Activated CD4-positive, alpha-beta T cell treated with anti-CD3 and anti-CD28 coated beads for 36 hours (primary cell): Measurements from ENCODE around the gene ACTR2. TPM values are rescaled to one million over a fixed set of nuclear protein-coding genes. Genes with fewer than 3 reads are reported as not detected.

ENCODE experiments used
- ATAC-seq: fragments of 200-7000 bp; cut with Tn5 transposase; one replicate; pipeline ENCODE4 v1.10.0; 2021; ENCODE audit warnings: mild to moderate bottlenecking, moderate library complexity
- CTCF ChIA-PET: fragments of 350-600 bp; sonication (Branson Sonifier 250); formaldehyde crosslinking; loops from one replicate; lab custom pipeline; 2021; ENCODE audit warnings: antibody characterized with exemption; lab: Charles Lee
- POLR2A ChIA-PET: fragments of 350-600 bp; sonication (Branson Sonifier 250); formaldehyde crosslinking; loops from one replicate; lab custom pipeline; 2021; ENCODE audit warnings: antibody characterized with exemption, inconsistent platforms; lab: Charles Lee
- DNase-seq: peaks from one replicate; pipeline ENCODE4 v3.0.0-alpha.2; 2020
- H3K27ac Mint-ChIP-seq: one replicate; pipeline ENCODE4 v1.8.0; 2021; ENCODE audit warnings: mixed read lengths
- H3K27me3 Mint-ChIP-seq: one replicate; pipeline ENCODE4 v1.8.0; 2021; ENCODE audit warnings: mixed read lengths
- H3K36me3 Mint-ChIP-seq: one replicate; pipeline ENCODE4 v1.8.0; 2021; ENCODE audit warnings: low read depth, mixed read lengths
- H3K4me1 Mint-ChIP-seq: one replicate; pipeline ENCODE4 v1.8.0; 2021; ENCODE audit warnings: mixed read lengths
- H3K4me3 Mint-ChIP-seq: one replicate; pipeline ENCODE4 v1.8.0; 2021; ENCODE audit warnings: mild to moderate bottlenecking, moderate library complexity, mixed read lengths
- H3K9me3 Mint-ChIP-seq: one replicate; pipeline ENCODE4 v1.8.0; 2021; ENCODE audit warnings: low read depth, mixed read lengths
- intact Hi-C, 2 experiments: fragments of 100-400 bp; cut with DNase I in 1 of 2; cut with micrococcal nuclease in 1 of 2; formaldehyde crosslinking; loops; one replicate each; pipeline versions ENCODE4 v1.14.2 to v1.15.1; 2022 to 2024; cut with DNase I, micrococcal nuclease
- total RNA-seq, 2 experiments: library from RNA; stranded (reverse); gene quantifications; one replicate each; pipeline ENCODE4 v1.2.3, GENCODE V29; 2021

The ACTR2 gene
- total RNA-seq, 2 experiments from 2014 or later: 326 to 388 TPM

GRCh38 chr2:65263986-65264385 is 36.4 kb downstream of the ACTR2 start:
- intact Hi-C loops: loop anchor here in 1 of 2 experiments (2.0 kb wide), 1 partner anchor 309 kb away; no protein-coding TSS in a partner anchor

GRCh38 chr2:65264821-65265670 is 37.4 kb downstream of the ACTR2 start:
- ChIA-PET CTCF (interaction anchor here (0.7 to 2.4 kb wide), 6 partner anchors 11 to 309 kb away, joined by 3 to 12 read pairs (median 5); no protein-coding TSS in a partner anchor), POLR2A (interaction anchor here (1.0 kb wide), 1 partner anchor 165 kb away, joined by 3 read pairs; no protein-coding TSS in a partner anchor)
- Mint-ChIP-seq H3K9me3 (no peaks in the 10 kb centered on the region), H3K36me3 (peaks cover 51% of the 10 kb centered on the region), H3K27me3 (no peaks in the 10 kb centered on the region), H3K4me3 (no peak overlapping the region), H3K4me1 (peaks cover 11% of the 10 kb centered on the region), H3K27ac (no peak overlapping the region)
- peak; percentile 36 for ATAC-seq
- intact Hi-C loops: loop anchor here (1.0 to 2.0 kb wide), 3 partner anchors 288 to 308 kb away; no protein-coding TSS in a partner anchor
- no peak for DNase-seq

More at GRCh38 chr2:65263986-65264385, 36.4 kb downstream of the ACTR2 start:
- POLR2A ChIA-PET: no interaction called here
- ATAC-seq (no peak), DNase-seq (no peak)
- Mint-ChIP-seq H3K9me3 (no peaks in the 10 kb centered on the region), H3K4me1 (peaks cover 11% of the 10 kb centered on the region), H3K27me3 (no peaks in the 10 kb centered on the region), H3K36me3 (peaks cover 49% of the 10 kb centered on the region), H3K4me3 (no peak overlapping the region), H3K27ac (no peak overlapping the region)
- CTCF ChIA-PET: interaction anchor here (0.7 to 1.6 kb wide), 9 partner anchors 19 to 326 kb away, joined by 3 to 5 read pairs (median 3); no protein-coding TSS in a partner anchor

GRCh38 chr2:65265671-65266045 is 38.0 kb downstream of the ACTR2 start:
- Mint-ChIP-seq H3K27ac (no peak overlapping the region), H3K4me1 (peaks cover 11% of the 10 kb centered on the region), H3K27me3 (no peaks in the 10 kb centered on the region), H3K9me3 (no peaks in the 10 kb centered on the region), H3K36me3 (peaks cover 51% of the 10 kb centered on the region), H3K4me3 (no peak overlapping the region)
- ChIA-PET POLR2A (interaction anchor here (1.0 kb wide), 1 partner anchor 164 kb away, joined by 3 read pairs; no protein-coding TSS in a partner anchor), CTCF (interaction anchor here (1.2 to 2.4 kb wide), 4 partner anchors 10 to 308 kb away, joined by 3 to 12 read pairs (median 8); no protein-coding TSS in a partner anchor)
- ATAC-seq (no peak), DNase-seq (no peak)
- intact Hi-C loops: loop anchor here (1.0 to 2.0 kb wide), 3 partner anchors 288 to 308 kb away; no protein-coding TSS in a partner anchor

GRCh38 chr2:65267008-65267407 is 39.4 kb downstream of the ACTR2 start:
- DNase-seq: no peak
- Mint-ChIP-seq H3K36me3 (peaks cover 49% of the 10 kb centered on the region), H3K4me3 (no peak overlapping the region), H3K27me3 (no peaks in the 10 kb centered on the region), H3K4me1 (peaks cover 5% of the 10 kb centered on the region), H3K27ac (no peak overlapping the region), H3K9me3 (no peaks in the 10 kb centered on the region)
- ATAC-seq: no peak
- POLR2A ChIA-PET: no interaction called here
- intact Hi-C loops: no loop called here
- CTCF ChIA-PET: interaction anchor here (0.8 to 2.4 kb wide), 3 partner anchors 9 to 16 kb away, joined by 3 to 12 read pairs (median 5); no protein-coding TSS in a partner anchor

- Mint-ChIP-seq H3K27me3 (no peaks in the 10 kb centered on the region), H3K4me1 (peaks cover 5% of the 10 kb centered on the region), H3K4me3 (no peak overlapping the region), H3K27ac (no peak overlapping the region), H3K9me3 (no peaks in the 10 kb centered on the region), H3K36me3 (peaks cover 49% of the 10 kb centered on the region)
- DNase-seq (no peak), ATAC-seq (no peak)
- ChIA-PET POLR2A (no interaction called here), CTCF (interaction anchor here (1.1 to 1.6 kb wide), 3 partner anchors 14 to 89 kb away, joined by 3 to 5 read pairs (median 3); no protein-coding TSS in a partner anchor)
- intact Hi-C loops: no loop called here
These were observed 41.3 kb downstream of the ACTR2 start for GRCh38 chr2:65268957-65269356.

- Mint-ChIP-seq H3K4me1 (peaks cover 5% of the 10 kb centered on the region), H3K9me3 (no peaks in the 10 kb centered on the region), H3K36me3 (peaks cover 19% of the 10 kb centered on the region), H3K27me3 (no peaks in the 10 kb centered on the region), H3K27ac (no peak overlapping the region), H3K4me3 (no peak overlapping the region)
- ATAC-seq (no peak), DNase-seq (no peak)
- CTCF ChIA-PET: no interaction called here
- POLR2A ChIA-PET: no interaction called here
- intact Hi-C loops: no loop called here
These were observed 45.7 kb downstream of the ACTR2 start for GRCh38 chr2:65273344-65273743.

- ChIA-PET POLR2A (no interaction called here), CTCF (interaction anchor here (0.8 to 2.3 kb wide), 4 partner anchors 10 to 83 kb away, joined by 3 to 12 read pairs (median 4); no protein-coding TSS in a partner anchor)
These were observed 47.7 kb downstream of the ACTR2 start for GRCh38 chr2:65275141-65275915.

GRCh38 chr2:65276609-65277008 is 49.0 kb downstream of the ACTR2 start:
- no peak overlapping the region for H3K4me3 Mint-ChIP-seq
- H3K27me3 Mint-ChIP-seq: peaks cover 1% of the 10 kb centered on the region
- H3K36me3 Mint-ChIP-seq: peaks cover 7% of the 10 kb centered on the region
- DNase-seq: no peak
- H3K4me1 Mint-ChIP-seq: peaks cover 12% of the 10 kb centered on the region
- ATAC-seq: no peak
- H3K27ac Mint-ChIP-seq: no peak overlapping the region
- no peaks in the 10 kb centered on the region for H3K9me3 Mint-ChIP-seq
- intact Hi-C loops: no loop called here
- POLR2A ChIA-PET: no interaction called here
- CTCF ChIA-PET: interaction anchor here (1.1 to 2.3 kb wide), 3 partner anchors 11 to 82 kb away, joined by 4 to 12 read pairs (median 4); no protein-coding TSS in a partner anchor

More at GRCh38 chr2:65275141-65275915, 47.7 kb downstream of the ACTR2 start:
- Mint-ChIP-seq H3K4me1 (peaks cover 12% of the 10 kb centered on the region), H3K4me3 (no peak overlapping the region), H3K27ac (no peak overlapping the region), H3K9me3 (no peaks in the 10 kb centered on the region), H3K36me3 (peaks cover 9% of the 10 kb centered on the region), H3K27me3 (peaks cover 1% of the 10 kb centered on the region)
- ATAC-seq: no peak
- no peak for DNase-seq
- intact Hi-C loops: no loop called here

- H3K4me1 Mint-ChIP-seq: peaks cover 12% of the 10 kb centered on the region
- intact Hi-C loops: no loop called here
- H3K36me3 Mint-ChIP-seq: peaks cover 3% of the 10 kb centered on the region
- peaks cover 1% of the 10 kb centered on the region for H3K27me3 Mint-ChIP-seq
- CTCF ChIA-PET: interaction anchor here (2.3 kb wide), 1 partner anchor 11 kb away, joined by 12 read pairs; no protein-coding TSS in a partner anchor
- H3K27ac Mint-ChIP-seq: no peak overlapping the region
- H3K4me3 Mint-ChIP-seq: no peak overlapping the region
- ATAC-seq: no peak
- no peaks in the 10 kb centered on the region for H3K9me3 Mint-ChIP-seq
- DNase-seq: no peak
- POLR2A ChIA-PET: no interaction called here
These were observed 49.5 kb downstream of the ACTR2 start for GRCh38 chr2:65277118-65277517.

GRCh38 chr2:65277791-65278483 is 50.3 kb downstream of the ACTR2 start:
- ATAC-seq: no peak
- no peaks in the 10 kb centered on the region for H3K9me3 Mint-ChIP-seq
- no peak overlapping the region for H3K4me3 Mint-ChIP-seq
- no peaks in the 10 kb centered on the region for H3K36me3 Mint-ChIP-seq
- intact Hi-C loops: no loop called here
- CTCF ChIA-PET: interaction anchor here (0.6 to 0.7 kb wide), 3 partner anchors 14 to 31 kb away, joined by 3 read pairs; no protein-coding TSS in a partner anchor
- H3K27ac Mint-ChIP-seq: no peak overlapping the region
- POLR2A ChIA-PET: interaction anchor here (0.6 kb wide), 1 partner anchor 39 kb away, joined by 3 read pairs; no protein-coding TSS in a partner anchor
- H3K4me1 Mint-ChIP-seq: peaks cover 12% of the 10 kb centered on the region
- DNase-seq: no peak
- H3K27me3 Mint-ChIP-seq: peaks cover 1% of the 10 kb centered on the region
